Karpas-422 (cell line): ENCODE data around the gene KLHL40. TPM values are rescaled to one million over a fixed set of nuclear protein-coding genes. Genes with fewer than 3 reads are reported as not detected.

Experiments
- DNase-seq: peaks from one replicate; pipeline ENCODE4 v3.0.0-alpha.2; 2015
- H2AFZ ChIP-seq: fragments of 200-600 bp; sonication (generic); 2 replicates; pipeline ENCODE4 v1.6.1; 2014; ENCODE audit warnings: antibody characterized with exemption, low read length, mixed read lengths
- H3K27ac ChIP-seq: fragments of 200-600 bp; sonication (generic); 2 replicates; pipeline ENCODE4 v1.5.1; 2014; ENCODE audit warnings: mild to moderate bottlenecking, low read length, moderate library complexity
- H3K27me3 ChIP-seq: fragments of 200-600 bp; sonication (generic); 2 replicates; pipeline ENCODE4 v1.6.1; 2014; ENCODE audit warnings: low read length, mixed read lengths
- H3K36me3 ChIP-seq: fragments of 200-600 bp; sonication (generic); 2 replicates; pipeline ENCODE4 v1.6.1; 2014; ENCODE audit warnings: low read length, mixed read lengths; ENCODE audit not compliant: insufficient read depth
- H3K4me1 ChIP-seq: fragments of 200-600 bp; sonication (generic); 2 replicates; pipeline ENCODE4 v1.6.1; 2014; ENCODE audit warnings: mild to moderate bottlenecking, low read length, mixed read lengths
- H3K4me2 ChIP-seq: fragments of 200-600 bp; sonication (generic); 2 replicates; pipeline ENCODE4 v1.6.1; 2014; ENCODE audit warnings: low read length, low read depth, mild to moderate bottlenecking; ENCODE audit not compliant: poor library complexity, severe bottlenecking
- H3K4me3 ChIP-seq: fragments of 200-600 bp; sonication (generic); 2 replicates; pipeline ENCODE4 v1.5.1; 2014; ENCODE audit warnings: mild to moderate bottlenecking, antibody characterized with exemption, low read length, mixed read lengths
- H3K79me2 ChIP-seq: fragments of 200-600 bp; sonication (generic); 2 replicates; pipeline ENCODE4 v1.6.1; 2014; ENCODE audit warnings: mild to moderate bottlenecking, low read length, mixed read lengths
- H3K9ac ChIP-seq: fragments of 200-600 bp; sonication (generic); 2 replicates; pipeline ENCODE4 v1.6.0; 2014; ENCODE audit warnings: low read length
- H3K9me2 ChIP-seq: fragments of 200-600 bp; sonication (generic), shearing (Covaris generic); replicated peaks from 2 replicates; pipeline ENCODE4 v1.6.0; 2014; ENCODE audit warnings: mild to moderate bottlenecking, low read length, moderate library complexity; ENCODE audit not compliant: insufficient read depth
- H3K9me3 ChIP-seq: fragments of 300-700, 200-600 bp; sonication (generic); 2 replicates; pipeline ENCODE4 v1.6.1; 2014; ENCODE audit warnings: low read length, mixed read lengths
- H4K20me1 ChIP-seq: fragments of 200-600 bp; sonication (generic); 2 replicates; pipeline ENCODE4 v1.6.1; 2014; ENCODE audit warnings: mild to moderate bottlenecking, antibody characterized with exemption, low read length, low read depth; ENCODE audit not compliant: insufficient read depth
- total RNA-seq: library from RNA; depleted of rRNA; stranded (reverse); fragments of >200 nt; shearing (Covaris generic); gene quantifications from 2 replicates; pipeline ENCODE4 v1.2.3, GENCODE V29; 2014; ENCODE audit warnings: low replicate concordance

Gene KLHL40
- total RNA-seq, 1 experiment from 2014 or later: not detected

- DNase-seq: no peak
- Histone ChIP-seq H3K9me3 (no peaks in the 10 kb centered on the region), H3K4me1 (peaks cover 15% of the 10 kb centered on the region), H3K9ac (no peak overlapping the region), H4K20me1 (no peaks in the 10 kb centered on the region), H3K4me2 (peak overlapping the region; percentile 27), H3K9me2 (no peaks in the 10 kb centered on the region), H3K79me2 (no peaks in the 10 kb centered on the region), H3K27ac (no peak overlapping the region), H3K4me3 (no peak overlapping the region), H3K27me3 (no peaks in the 10 kb centered on the region), H2AFZ (no peak overlapping the region), H3K36me3 (no peaks in the 10 kb centered on the region)
Observed at GRCh38 chr3:42712688-42713372, 27.5 kb downstream of the KLHL40 start.

GRCh38 chr3:42713747-42714146 is 28.4 kb downstream of the KLHL40 start:
- H3K4me2 ChIP-seq: peak overlapping the region; percentile 27
- H3K4me3 ChIP-seq: no peak overlapping the region
- H3K9me2 ChIP-seq: no peaks in the 10 kb centered on the region
- no peaks in the 10 kb centered on the region for H3K79me2 ChIP-seq
- no peaks in the 10 kb centered on the region for H3K27me3 ChIP-seq
- H4K20me1 ChIP-seq: no peaks in the 10 kb centered on the region
- peaks cover 15% of the 10 kb centered on the region for H3K4me1 ChIP-seq
- H3K36me3 ChIP-seq: no peaks in the 10 kb centered on the region
- H3K9ac ChIP-seq: no peak overlapping the region
- no peak overlapping the region for H3K27ac ChIP-seq
- H2AFZ ChIP-seq: no peak overlapping the region
- DNase-seq: no peak
- no peaks in the 10 kb centered on the region for H3K9me3 ChIP-seq

DNA sequence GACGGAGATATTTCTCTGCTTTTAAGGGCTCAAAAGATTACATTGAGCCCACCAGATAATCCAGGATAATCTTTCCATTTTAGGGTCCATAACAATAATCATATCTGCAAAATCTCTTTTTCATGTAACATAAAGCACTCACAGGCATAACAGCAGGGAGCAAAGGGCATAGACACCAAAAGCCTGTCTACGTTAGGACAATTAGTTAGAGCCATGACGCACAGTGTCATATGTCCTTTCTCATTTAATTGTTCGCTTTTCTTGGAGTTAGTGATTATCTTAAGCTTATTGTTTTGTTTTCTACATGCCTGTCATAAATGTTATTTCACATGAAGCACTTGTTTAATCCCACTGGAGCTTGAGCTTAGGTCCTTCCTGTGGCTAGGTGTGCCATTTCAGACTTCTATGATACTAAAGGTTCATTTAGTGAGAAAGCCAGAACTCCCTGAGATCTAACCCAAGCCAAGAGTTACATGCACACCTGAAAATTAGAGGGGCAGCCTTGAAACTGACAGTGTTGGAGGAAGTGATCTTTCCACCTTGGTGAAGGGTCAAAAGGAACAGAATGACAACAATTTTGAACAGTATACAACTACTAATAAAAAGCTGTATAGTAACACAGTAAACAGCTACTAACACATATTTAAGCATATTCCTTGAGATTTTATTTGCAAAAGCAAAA is 29.0 kb downstream of the KLHL40 start:
- no peak overlapping the region for H3K4me2 ChIP-seq
- no peaks in the 10 kb centered on the region for H3K27me3 ChIP-seq
- no peaks in the 10 kb centered on the region for H3K9me2 ChIP-seq

GRCh38 chr3:42717306-42717705 is 32.0 kb downstream of the KLHL40 start:
- no peaks in the 10 kb centered on the region for H4K20me1 ChIP-seq
- peaks cover 15% of the 10 kb centered on the region for H3K4me1 ChIP-seq
- no peaks in the 10 kb centered on the region for H3K9me2 ChIP-seq
- no peaks in the 10 kb centered on the region for H3K27me3 ChIP-seq
- H2AFZ ChIP-seq: no peak overlapping the region
- DNase-seq: no peak
- no peaks in the 10 kb centered on the region for H3K36me3 ChIP-seq
- no peak overlapping the region for H3K9ac ChIP-seq
- no peak overlapping the region for H3K27ac ChIP-seq
- no peak overlapping the region for H3K4me3 ChIP-seq
- H3K9me3 ChIP-seq: no peaks in the 10 kb centered on the region
- H3K79me2 ChIP-seq: no peaks in the 10 kb centered on the region
- H3K4me2 ChIP-seq: no peak overlapping the region

More for the DNA sequence above, 29.0 kb downstream of the KLHL40 start:
- Histone ChIP-seq H3K36me3 (no peaks in the 10 kb centered on the region), H3K9ac (no peak overlapping the region), H3K4me3 (no peak overlapping the region), H3K9me3 (no peaks in the 10 kb centered on the region), H3K79me2 (no peaks in the 10 kb centered on the region), H4K20me1 (no peaks in the 10 kb centered on the region), H2AFZ (no peak overlapping the region), H3K27ac (no peak overlapping the region), H3K4me1 (peaks cover 15% of the 10 kb centered on the region)
- no peak for DNase-seq

GRCh38 chr3:42718338-42718737 is 33.0 kb downstream of the KLHL40 start:
- H3K4me3 ChIP-seq: no peak overlapping the region
- no peaks in the 10 kb centered on the region for H3K9me3 ChIP-seq
- H3K9me2 ChIP-seq: no peaks in the 10 kb centered on the region
- H3K27ac ChIP-seq: no peak overlapping the region
- no peaks in the 10 kb centered on the region for H3K27me3 ChIP-seq
- no peak overlapping the region for H2AFZ ChIP-seq
- DNase-seq: no peak
- H3K9ac ChIP-seq: no peak overlapping the region
- H3K79me2 ChIP-seq: no peaks in the 10 kb centered on the region
- H3K4me2 ChIP-seq: no peak overlapping the region
- peaks cover 8% of the 10 kb centered on the region for H3K4me1 ChIP-seq
- no peaks in the 10 kb centered on the region for H4K20me1 ChIP-seq
- H3K36me3 ChIP-seq: no peaks in the 10 kb centered on the region

GRCh38 chr3:42719002-42719401 is 33.7 kb downstream of the KLHL40 start:
- H2AFZ ChIP-seq: no peak overlapping the region
- H4K20me1 ChIP-seq: no peaks in the 10 kb centered on the region
- peaks cover 1% of the 10 kb centered on the region; the same call in 1 of the 2 replicates for H3K4me1 ChIP-seq
- H3K27ac ChIP-seq: no peak overlapping the region
- no peak overlapping the region for H3K9ac ChIP-seq
- no peak overlapping the region for H3K4me2 ChIP-seq
- H3K9me2 ChIP-seq: no peaks in the 10 kb centered on the region
- no peak overlapping the region for H3K4me3 ChIP-seq
- no peaks in the 10 kb centered on the region for H3K79me2 ChIP-seq
- H3K36me3 ChIP-seq: no peaks in the 10 kb centered on the region
- no peaks in the 10 kb centered on the region for H3K9me3 ChIP-seq
- no peak for DNase-seq
- no peaks in the 10 kb centered on the region for H3K27me3 ChIP-seq

GRCh38 chr3:42720126-42720525 is 34.8 kb downstream of the KLHL40 start:
- H3K4me2 ChIP-seq: no peak overlapping the region
- no peak for DNase-seq
- no peaks in the 10 kb centered on the region for H4K20me1 ChIP-seq

DNA sequence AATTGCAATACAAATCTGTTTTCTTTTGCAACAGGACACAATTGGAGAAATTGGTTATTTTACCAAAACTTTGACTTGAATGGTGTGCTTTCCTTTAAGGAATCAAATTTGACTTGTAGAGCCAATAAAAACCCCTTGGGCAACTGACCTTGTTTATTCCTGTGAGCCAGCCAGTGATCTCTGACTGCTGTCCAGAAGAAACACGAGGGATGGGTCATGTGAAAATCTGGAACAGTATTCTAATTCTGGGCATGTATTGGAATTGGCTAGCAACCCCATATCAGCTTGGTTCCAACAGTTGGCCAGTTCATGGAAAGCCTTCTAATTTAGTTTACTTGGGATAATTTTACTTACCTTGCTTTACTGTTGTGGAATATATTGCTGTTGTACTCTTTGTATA is 36.4 kb downstream of the KLHL40 start:
- no peaks in the 10 kb centered on the region for H3K4me1 ChIP-seq
- DNase-seq: no peak
- no peaks in the 10 kb centered on the region for H4K20me1 ChIP-seq
- no peak overlapping the region for H3K4me2 ChIP-seq
- no peak overlapping the region for H2AFZ ChIP-seq
- no peaks in the 10 kb centered on the region for H3K79me2 ChIP-seq
- H3K36me3 ChIP-seq: no peaks in the 10 kb centered on the region
- no peaks in the 10 kb centered on the region for H3K9me3 ChIP-seq
- H3K9me2 ChIP-seq: no peaks in the 10 kb centered on the region
- H3K9ac ChIP-seq: no peak overlapping the region
- H3K4me3 ChIP-seq: no peak overlapping the region
- H3K27ac ChIP-seq: no peak overlapping the region
- no peaks in the 10 kb centered on the region for H3K27me3 ChIP-seq

More at GRCh38 chr3:42720126-42720525, 34.8 kb downstream of the KLHL40 start:
- Histone ChIP-seq H3K4me1 (no peaks in the 10 kb centered on the region), H3K27me3 (no peaks in the 10 kb centered on the region), H3K9me2 (no peaks in the 10 kb centered on the region), H2AFZ (no peak overlapping the region), H3K79me2 (no peaks in the 10 kb centered on the region), H3K9me3 (no peaks in the 10 kb centered on the region), H3K4me3 (no peak overlapping the region), H3K9ac (no peak overlapping the region), H3K36me3 (no peaks in the 10 kb centered on the region), H3K27ac (no peak overlapping the region)
